ENCODE data around the gene GUCA2B.

DNA sequence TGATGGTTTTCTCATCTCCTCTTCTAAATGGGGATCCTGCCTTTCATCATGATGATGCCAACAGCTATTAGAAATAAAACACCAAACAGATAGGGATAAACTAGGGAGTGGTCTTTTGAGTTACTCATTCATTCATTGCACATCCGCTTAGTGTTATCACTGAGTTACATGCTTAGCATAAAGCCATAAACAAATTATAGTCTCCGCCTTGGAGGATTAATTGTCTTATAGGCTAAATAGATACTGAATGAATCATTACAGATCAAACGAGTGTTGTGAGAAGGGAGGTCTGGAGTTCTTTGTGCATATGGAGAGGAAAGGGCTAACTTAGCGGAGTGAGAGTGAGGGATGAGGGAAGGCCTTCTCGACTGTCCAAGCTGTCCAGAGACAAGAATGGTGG, 19.8 kb upstream of the GUCA2B start:
- TF ChIP-seq, protein P1, sequence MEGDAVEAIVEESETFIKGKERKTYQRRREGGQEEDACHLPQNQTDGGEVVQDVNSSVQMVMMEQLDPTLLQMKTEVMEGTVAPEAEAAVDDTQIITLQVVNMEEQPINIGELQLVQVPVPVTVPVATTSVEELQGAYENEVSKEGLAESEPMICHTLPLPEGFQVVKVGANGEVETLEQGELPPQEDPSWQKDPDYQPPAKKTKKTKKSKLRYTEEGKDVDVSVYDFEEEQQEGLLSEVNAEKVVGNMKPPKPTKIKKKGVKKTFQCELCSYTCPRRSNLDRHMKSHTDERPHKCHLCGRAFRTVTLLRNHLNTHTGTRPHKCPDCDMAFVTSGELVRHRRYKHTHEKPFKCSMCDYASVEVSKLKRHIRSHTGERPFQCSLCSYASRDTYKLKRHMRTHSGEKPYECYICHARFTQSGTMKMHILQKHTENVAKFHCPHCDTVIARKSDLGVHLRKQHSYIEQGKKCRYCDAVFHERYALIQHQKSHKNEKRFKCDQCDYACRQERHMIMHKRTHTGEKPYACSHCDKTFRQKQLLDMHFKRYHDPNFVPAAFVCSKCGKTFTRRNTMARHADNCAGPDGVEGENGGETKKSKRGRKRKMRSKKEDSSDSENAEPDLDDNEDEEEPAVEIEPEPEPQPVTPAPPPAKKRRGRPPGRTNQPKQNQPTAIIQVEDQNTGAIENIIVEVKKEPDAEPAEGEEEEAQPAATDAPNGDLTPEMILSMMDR (IDR thresholded peaks at IDR 0.05; ENCODE audit: low read depth, low read length, missing input control): no peak
- TF ChIP-seq SP1 (IDR thresholded peaks at IDR 0.05): no peak

Data from liver (tissue), 3 donors.